Cortex of kidney (tissue), 1 donor: Measurements from ENCODE around the gene CFC1.
"Not testable (repeated sequence)": the region's sequence is repeated elsewhere in the genome, so short reads cannot be mapped to it uniquely, and the experiment has no call there.

Source experiments
- DNase-seq: peaks from one replicate; lab custom pipeline; 2025; lab: John Stamatoyannopoulos, UW

Gene CFC1

DNA sequence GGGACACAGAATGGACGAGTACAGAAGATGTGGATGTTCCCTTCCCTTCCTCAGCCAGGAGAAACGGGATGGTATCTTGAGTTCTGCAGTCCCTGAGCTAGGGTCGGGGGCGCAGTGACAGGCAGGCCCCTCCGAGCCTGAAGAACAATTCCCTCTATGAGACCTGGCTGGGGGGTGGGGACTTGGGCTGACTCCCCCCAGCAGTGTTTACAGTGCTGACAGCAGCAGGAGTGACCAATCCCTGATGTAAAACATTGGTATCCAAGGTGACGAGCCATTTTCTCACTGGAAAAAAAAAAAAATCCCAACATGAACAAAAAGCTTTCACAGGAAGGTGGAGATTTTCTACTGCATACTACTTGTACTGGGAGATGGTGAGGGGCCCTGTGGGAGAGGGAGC is at the start of gene CFC1:
TSS of gene CFC1 (minus strand) at position 183 of the 400 bp plus-strand sequence. CDS start 288 bp downstream, outside the sequence.
- DNase-seq, result not testable (repeated sequence)

DNA sequence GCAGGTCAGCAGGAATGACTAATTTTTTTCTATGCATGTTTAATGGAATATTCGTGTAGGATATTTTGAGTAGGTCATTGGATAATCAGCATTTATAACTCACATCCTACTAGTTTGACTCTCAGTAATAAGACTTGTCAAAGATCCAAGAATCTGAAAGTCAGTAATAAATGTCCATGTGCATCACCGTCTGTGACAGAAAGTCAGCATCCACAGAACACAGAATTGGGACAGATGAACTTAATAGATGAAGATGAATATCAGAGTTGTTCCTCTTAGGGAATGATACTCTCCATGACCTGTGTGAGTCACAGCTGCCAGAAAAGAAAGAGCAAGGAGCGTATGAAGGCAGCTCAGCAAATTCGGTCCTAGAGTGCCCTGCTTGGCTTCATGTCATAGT is 42.3 kb upstream of the CFC1 start:
- DNase-seq, result not testable (repeated sequence)

DNA sequence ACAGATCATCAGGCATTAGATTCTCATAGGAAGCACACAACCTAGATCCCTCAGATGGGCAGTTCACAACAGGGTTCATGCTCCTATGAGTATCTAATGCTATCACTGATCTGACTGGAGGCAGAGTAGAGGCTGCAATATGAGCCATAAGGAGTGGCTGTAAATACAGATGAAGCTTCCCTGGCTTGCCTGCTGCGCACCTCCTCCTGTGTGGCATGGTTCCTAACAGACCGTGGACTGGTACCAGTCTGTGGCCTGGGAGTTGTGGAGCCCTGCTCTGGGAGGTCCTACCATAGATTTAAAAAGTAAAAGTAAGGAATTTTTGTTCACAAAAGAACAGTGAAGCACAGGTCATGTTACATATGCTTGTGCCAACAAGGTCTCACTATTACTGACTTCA is 39.6 kb upstream of the CFC1 start:
- DNase-seq, result not testable (repeated sequence)

DNA sequence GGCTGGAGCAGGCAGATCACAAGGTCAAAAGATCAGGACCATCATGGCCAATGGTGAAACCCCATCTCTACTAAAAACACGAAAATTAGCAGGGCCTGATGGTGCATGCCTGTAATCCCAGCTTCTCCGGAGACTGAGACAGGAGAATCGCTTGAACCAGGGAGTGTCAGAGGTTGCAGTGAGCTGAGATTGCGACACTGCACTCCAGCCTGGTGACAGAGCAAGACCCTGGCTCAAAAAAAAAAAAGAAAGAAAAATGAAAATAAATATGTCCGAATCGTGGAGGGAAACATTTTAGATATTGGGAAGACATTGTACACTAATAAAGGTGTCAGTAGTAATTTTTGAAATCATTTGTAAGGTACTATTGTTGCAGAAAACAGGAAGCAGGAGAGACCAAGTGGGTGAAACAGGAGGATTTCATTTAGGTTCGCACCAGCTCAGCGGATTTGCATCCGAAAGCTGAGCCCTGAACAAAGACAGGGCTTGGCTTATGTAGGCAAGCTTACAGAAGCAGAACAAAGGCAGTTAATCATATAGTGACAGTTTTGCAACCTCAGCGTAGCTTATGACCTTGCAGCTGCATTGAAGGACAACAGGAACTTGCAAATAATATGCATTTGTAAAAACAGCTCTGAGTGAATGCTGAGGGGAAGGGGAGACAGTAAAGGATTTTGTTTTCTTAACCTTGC is 29.6 kb upstream of the CFC1 start:
- DNase-seq, result not testable (repeated sequence)

DNA sequence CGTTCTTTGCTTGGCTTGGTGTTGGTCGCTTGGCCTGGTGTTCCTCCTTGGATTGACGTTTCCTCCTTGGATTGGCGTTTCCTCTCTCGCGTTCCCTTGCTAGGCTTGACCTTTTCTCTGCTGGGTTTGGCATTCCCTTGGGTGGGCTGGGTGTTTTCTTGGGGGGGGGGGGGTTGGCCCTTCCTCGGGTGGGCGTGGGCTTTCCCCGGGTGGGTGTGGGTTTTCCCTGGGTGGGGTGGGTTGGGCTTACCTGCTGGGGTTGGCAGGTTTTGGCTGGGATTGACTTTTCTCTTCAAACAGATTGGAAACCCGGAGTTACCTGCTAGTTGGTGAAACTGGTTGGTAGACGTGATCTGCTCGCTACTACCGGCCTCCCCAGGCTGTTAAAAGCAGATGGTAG is 11.8 kb upstream of the CFC1 start, which contains the start of gene POTEJ:
TSS of gene POTEJ (plus strand) at position 301 of the 400 bp plus-strand sequence. CDS start at position 394, 93 bp downstream.
- DNase-seq, result not testable (repeated sequence)

DNA sequence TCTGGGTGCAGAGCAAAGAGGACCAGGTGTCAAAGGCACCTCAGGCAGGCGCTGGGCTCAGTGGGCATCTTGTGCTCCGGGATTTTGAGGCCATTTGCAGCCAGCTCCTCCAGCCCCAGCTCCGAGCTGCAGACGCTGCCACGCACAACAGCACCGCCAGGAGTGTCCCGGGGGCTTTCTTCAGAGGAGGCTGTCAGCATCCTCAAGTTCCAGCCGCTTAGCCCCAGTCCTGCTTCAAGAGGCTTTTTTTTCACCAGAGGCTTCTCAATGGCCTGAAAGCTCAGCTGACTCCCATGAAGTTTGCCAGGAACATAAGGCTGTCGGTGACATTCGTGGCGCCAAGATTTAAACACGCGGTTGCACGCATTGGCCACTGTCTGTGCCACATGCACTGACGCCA is 11.1 kb upstream of the CFC1 start:
- DNase-seq, result not testable (repeated sequence)

DNA sequence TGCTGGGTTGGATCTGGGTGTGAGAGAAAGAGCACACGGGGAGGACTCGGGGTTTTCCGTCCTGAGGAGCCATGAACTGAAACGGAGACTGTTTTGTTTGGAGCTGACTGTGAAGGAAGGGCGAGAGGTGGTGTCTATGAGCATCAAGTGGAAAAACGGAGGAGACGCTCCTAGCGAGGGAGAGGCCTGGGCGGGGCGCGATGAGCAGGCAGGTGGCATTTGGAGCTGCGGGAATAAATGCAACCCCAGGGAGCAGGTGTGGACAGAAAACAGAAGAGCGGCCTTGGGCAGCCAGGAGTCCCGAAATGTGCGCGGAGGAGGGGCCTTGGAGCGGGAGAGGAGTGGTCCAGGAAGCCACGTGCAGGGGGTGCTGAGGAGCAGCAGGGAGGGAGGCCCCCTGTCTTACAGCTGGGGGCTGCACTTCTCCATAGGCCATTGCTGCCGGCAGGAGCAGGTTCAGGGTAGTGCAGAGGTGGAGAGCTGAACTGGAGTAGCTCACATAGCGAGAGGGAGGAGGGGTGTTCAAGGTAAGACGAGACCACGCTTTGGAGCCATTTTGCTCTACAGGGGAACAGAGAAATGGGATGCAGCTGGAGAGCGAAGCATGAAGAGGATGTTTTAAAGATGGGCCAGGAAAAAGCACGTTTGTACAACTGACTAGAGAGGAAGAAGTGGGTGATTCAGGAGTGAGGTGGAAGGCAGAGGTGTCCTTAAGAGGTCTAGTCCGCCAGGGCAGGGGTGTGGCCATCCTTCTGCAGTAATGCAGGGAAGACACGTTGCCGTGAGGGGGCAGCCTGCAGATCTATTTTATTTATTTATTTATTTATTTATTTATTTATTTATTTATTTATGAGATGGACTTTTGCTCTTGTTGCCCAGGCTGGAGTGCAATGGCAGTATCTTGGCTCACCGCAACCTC is 9.9 kb upstream of the CFC1 start:
- DNase-seq, result not testable (repeated sequence)

DNA sequence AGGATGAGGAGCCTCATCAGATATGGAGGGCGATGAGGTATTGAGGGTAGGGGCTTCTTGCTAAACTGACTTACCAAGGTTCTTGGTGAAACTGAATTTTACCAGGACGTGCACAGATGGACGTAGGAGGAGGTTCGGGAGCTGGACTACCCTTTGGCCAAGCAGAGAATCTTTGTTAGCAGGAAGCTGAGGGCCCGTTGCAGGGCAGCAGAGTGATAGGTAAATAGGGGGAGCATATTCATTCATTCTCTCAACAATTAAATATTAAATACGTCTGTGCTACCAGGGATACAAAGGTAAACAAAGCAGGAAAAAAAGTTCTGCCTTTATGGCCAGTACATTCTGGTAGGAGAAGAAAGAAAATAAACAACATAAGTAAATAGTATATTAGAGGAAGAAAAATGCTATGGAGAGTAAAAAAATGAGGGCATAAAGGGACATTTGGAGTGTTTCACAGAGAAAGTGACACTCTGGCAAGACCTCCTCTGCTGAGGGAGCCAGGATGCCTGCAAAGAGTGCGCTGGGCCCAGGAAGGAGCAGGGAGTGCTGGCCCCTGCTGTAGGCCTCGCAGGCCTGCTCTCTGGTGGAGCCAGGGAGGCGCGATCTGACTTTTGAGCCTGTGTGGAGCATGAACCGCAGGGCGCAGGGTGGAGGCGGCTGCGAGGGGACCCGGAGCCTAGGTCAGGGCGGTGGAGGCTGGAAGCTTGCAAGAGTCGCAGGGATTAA is 9.1 kb upstream of the CFC1 start:
- not testable (repeated sequence) for DNase-seq

DNA sequence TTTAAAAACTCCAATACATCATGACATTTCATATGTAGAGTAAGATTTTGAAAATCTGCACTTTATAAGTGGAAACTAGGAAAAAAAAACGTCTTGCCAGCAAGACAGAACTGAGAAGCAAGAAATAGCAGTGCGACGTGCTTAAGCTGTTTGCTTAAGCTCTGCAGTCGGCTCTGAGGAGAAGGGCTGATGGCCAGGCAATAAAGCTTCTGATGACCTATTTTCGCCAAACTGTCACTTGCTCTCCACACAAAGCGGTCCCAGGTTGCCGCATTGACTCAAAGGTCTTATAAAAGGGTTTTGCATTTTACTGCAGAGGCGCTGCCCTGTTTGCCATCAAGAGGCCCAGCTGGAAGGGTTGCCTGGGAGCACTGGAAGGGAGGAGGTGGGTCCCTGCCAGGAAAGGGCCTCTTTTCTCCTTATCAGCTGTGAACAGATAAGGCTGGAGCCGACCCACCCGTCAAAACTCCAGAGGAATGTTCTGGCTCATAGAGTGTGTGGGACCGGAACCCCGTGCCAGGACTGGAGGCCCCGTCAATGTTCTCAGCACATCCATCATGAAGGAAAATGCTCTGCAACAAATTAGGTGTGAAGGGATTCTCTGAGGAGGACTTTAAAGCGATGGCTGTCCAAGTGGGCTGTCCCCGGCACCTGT is 2.4 kb upstream of the CFC1 start:
- not testable (repeated sequence) for DNase-seq

DNA sequence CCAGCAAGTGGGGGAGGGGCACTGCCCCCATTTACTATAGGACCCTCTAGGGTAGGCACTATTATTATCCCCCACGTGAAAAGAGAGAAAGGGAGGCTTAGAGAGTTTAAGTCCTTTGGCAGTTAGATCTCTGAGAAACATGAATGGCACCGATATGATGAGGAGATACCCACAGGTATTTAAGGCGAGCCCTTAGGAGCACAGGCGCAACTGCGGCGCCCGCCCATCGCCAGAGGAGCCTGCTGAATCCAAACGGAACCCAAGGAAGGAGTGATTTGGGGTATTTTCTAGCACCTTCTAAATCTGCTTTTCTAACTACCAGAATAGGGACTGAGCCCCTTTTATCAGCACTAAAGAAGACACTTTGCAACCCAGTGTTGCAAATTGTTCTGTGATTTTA is 551 bp upstream of the CFC1 start:
- DNase-seq, result not testable (repeated sequence)

DNA sequence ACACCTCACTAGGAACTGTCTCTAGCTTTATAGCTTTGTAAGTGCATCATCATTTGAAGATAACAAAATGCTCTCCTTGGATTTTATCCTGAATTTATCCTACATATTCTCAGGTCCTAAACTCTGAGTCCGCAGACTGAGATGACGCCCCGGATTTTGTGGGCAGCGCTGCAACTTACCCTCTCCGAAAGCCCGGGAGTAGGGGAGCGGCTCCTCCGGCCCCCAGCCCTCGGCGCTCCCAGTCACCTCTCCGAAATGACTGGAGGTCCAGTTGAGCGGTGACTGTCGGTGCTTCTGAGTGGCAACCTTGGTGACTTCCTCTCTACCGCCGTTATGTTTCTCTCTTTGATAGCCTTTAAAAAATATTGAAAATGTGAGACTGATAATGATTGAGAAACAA is 912 bp downstream of the CFC1 start:
- DNase-seq, result not testable (repeated sequence)

DNA sequence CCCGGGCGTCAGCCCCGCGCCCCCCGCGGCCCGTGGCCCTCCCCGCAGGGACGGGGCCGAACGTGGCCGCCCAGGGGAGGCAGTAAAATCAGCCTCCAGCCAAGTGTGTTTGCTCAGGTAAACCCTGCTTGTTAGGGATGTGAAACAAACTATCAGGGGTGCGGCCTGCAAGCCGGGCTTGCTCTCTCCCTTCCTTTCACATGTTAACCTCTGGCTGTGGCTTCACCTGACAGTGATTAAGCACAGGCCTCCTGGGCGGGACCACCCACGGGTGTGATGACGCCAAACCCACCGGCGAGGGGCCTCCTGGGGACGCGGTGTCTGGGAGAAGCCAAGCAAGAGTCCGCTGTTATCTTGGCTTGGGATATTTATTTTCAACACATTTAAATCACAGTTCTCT is 1.4 kb downstream of the CFC1 start:
- not testable (repeated sequence) for DNase-seq

DNA sequence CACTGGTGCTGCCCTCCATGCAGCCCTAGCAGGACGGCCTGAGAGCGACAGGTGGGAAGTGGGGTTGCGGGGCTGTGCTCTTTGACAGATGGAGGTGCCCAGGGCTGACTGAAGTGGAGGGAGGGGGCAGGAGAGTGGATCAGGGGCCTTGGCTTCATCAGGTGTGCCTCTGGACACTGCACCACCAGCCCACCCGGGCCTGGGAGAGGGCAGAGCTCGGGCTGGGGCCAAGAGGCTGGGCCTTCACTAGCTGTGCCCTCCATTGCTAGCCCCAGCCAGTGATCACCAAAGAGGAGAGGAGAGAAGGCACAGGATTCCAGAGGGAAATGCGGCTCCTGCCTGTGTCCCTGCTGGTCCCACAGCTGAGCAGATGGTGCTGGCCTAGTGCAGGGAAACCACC is 2.6 kb downstream of the CFC1 start:
- not testable (repeated sequence) for DNase-seq

DNA sequence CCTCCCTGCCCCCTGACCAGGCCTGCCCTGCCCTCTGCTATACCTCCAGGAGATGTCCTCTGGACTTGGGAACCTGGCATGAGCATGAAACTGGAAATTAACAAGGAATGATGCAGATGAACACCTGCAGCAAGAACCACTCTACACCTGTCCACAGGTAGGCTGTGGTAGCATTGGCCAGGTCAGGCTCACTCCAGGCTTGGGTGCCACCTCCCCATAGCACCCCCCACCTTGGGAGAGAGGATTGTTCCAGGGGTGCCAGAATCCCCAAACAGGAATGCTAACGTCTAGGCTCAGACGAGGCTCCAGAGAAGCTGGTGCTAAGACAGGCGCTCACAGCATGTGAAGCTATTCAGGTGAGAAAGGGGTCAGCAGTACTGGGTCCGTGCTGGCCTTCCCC is 5.4 kb downstream of the CFC1 start:
- DNase-seq, result not testable (repeated sequence)

DNA sequence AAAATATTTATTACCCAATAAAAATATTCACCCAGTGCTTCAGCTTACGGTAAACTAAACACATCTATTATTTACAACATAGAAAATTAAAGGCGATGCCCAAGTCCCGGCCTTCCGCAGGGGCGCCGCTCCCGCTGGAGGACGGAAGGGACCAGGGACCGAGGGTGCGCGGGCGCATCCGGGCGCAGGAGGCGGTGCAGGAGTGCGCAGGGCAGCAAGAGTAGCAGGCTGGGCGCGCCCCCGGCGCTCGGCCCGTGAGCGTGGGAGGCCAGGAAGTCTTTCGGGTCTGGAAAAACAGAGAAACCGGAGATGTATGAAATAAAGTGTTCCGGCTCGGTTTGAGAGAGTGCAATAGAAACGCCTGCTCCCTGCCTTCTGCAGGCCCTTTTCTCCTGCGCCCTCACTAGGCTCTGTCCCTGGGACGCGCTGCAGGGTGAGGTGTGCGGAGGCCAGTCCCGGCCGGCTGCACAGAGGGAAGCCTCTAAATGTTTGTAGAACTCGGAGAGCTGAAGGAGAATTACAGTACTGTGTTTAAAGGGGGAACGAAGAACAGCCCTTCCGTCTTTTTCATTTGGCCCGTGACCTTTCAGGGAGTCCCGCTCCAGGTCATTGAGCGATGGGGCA is 6.5 kb downstream of the CFC1 start:
- DNase-seq, result not testable (repeated sequence)

DNA sequence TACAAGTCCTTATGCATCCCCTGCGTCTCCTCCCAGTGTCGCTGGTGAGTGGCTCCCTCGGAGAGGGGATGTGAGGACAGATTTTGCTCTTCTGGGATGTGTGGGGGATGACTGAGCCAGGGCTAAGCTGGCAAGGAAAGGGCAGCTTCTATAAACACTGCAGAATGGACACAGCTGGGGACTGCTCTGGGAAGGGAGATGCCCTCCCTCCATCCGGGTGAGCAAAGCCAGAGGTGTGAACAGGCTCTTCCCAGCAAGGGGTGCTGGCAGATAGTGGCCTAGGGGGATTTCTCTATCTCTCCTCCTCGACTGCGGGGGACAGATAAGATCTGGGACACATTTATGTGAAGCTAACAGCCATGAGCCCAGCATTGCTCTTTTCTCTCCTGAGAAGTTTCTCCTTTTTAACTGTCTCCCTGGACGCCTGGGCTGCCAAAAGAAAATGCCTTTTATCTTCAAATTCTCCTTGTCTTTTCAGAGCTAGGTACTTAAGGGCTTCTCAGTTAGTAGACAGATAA is 8.5 kb downstream of the CFC1 start:
- DNase-seq, result not testable (repeated sequence)

DNA sequence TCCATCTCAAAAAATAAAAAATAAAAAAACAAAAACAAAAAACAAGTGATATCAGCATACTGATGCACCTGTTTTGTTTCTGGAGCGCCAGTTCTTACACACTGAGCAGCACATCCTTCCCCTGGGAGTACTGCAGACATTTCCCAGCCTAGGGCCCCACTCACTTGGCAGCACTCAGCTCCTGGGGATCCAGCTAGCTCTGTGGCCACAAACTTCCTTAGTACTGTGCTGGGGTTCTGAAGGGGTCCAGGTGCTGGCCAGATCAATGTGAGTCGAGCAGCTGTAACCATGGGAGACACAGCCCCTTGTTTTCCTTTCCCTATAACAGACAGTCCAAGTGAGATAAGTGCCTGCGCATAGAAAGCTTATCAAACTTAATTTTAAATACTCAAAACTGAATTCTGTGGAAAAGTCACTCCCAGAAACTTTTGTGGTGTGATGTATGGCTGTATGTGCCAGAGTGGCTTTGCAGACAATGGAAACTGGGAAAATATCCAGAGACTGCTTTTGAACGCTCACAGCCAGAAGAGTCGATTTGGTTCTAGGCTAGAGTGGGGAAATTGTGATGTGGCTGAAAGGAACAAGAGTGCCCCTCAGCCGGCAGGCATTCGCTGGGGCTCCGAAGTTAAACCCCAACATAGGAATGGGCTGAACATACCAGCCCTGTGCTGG is 9.1 kb downstream of the CFC1 start:
- not testable (repeated sequence) for DNase-seq

DNA sequence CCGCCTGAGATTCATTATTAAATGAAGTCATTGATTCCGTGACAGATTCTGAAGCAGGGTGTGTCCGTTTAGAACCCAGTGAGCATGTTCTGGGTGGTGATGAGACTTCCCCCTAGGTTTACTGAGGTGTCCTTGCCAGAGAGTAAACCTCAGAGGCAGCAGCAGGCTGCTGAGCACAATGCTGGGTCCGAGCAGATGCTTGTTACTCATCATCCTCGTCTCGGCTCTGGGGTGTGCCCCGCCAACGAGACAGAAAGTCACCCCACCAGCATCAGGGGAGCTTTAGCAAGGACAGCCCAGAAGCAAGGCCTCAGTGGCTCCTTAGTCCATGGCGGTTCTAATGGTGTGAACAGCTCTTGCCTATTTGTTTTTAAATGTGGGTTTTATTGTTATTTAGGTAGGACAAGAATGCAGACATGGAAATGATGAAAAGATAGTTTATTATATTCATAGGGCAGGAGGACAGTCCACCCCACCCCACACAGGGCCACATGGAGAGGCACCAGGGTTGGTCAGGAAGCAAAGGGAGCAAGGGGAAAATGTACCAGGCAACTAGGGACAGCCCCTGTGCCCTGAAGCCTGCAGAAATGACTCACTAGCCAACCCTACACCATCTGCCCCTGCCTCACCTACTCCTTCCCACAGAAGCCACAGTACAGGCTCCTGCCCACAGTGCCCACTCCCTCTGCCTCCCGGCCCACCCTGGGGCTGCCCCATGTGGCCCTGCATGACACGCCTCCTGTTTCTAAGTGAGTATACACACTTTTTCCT is 10.5 kb downstream of the CFC1 start:
- not testable (repeated sequence) for DNase-seq

DNA sequence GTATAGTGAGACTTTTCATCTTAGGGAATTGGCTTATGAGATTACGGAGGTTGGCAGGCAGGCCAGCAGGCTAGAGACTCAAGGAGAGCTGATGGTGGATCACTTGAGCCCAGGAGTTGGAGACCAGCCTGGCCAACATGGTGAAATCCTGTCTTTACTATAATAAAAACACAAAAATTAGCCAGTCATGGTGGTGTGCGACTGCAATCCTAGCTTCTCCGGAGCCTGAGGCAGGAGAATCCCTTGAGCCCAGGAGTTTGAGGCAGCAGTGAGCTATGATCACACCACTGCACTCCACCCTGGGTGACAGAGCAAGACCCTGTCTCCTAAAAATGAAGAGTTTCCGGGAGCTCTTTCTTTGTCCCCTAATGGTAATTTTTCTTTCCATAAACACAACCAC is 14.6 kb downstream of the CFC1 start:
- DNase-seq, result not testable (repeated sequence)
